ENCODE results near the gene SLAMF8. TPM values are rescaled to one million over a fixed set of nuclear protein-coding genes. Genes with fewer than 3 reads are reported as not detected.

SLAMF8 gene
- total RNA-seq, 1 experiment from 2014 or later: 0.25 TPM

DNA sequence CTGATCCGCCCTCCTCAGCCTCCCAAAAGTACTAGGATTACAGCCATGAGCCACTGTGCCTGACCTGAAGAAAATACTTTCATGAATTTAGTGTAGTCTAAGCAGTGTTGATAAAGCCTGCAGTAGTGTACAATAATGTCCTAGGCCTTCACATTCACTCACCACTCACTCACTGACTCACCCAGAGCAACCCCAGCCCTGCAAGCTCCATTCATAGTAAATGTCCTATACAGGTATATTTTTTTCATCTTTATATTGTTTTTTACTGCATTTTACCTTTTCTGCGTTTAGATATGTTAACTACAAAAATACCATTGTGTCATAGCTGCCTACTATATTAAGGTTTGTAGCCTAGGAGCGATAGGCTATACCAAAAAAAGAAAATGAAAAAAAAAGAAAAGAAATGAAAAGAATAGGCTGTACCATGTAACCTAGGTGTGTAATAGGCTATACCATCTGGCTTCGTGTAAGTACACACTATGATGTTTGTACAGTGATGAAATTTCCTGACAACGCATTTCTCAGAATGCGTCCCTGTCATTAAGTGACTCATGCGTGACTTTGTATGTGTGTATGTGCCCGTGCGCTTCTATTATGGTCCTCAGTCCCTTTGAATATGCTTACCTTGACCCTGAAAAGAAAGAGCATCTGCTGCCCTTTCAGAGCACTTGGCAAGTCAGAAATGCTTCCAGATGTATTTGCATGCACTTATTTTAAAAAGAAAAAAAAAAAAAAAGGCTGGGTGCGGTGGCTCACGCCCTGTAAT lies 9.2 kb upstream of the SLAMF8 start:
- DNase-seq (ENCODE audit: low read depth): peak; percentile 23

DNA sequence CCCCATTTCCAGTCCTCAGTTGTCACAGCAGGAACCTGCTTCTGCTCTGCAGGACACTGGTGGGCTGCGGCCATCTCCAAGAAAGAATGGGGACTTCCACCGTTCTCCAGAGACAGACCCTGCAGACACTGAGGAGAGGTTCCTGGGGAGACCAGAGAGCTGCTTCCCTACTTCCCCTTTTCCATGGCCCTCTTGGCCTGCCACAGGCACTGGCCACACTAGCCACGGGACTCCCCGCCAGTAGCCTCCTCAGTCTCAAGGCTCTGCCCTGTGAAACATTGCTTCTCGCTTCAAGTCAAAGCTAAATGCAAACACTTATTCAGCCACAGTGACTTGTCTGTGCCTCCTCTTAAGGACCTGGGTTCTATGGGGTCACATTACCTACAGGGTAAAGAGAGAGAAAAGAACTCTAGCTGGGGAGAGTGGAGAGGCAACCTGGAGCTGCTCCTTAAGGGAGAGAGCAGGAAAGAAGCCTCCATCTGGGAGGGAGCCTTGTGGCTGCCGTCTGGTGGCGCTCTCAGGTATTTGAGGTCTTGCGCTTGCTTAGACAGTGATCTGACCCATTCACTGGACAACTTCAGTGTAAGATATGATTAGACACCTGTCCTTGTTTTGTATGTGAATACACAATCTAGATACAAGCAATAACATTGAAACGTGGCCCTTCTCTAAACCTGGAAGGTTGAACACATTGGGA lies 5.4 kb upstream of the SLAMF8 start:
- peak; percentile 68 for DNase-seq (ENCODE audit: low read depth)

DNA sequence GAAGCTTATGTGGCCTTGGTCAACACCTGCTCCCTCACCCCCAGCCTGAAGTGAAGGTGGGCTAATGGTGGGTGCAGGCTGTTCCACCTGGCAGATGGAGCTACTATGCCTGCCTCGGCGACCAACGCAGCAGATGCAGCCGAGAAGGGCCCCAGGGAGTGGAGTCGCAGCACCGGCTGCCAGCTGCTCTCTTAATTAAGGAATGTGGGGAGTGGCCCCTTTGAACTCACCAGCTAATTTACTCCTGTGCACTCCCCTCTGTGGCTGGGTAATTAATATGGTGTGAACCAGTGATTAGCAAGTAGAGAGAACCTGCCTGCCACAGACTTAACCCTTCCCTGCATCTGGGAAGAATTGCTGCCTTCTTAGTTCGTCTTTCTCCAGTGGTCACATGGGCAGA lies 3.3 kb upstream of the SLAMF8 start:
- DNase-seq (ENCODE audit: low read depth): no peak

DNA sequence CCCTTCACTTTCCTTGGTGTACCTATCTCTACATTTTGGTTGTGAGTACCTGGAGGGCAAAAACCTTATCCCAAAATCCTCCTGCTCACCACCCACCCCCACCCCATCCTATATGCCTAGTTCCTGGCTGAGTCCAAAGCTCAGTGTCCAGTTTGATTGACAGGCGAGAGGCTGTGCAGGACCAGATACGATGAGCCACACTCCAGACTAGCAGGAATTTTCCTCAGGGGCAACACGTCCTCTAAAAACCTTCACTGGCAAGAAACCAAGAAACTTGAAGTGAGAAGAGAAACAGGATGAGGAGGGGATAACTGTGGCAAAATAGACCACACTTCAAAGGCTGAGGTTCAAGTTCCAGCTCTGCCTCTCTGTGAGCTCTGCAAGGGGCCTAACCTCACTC lies 1.1 kb upstream of the SLAMF8 start:
- DNase-seq (ENCODE audit: low read depth): peak; percentile 47

DNA sequence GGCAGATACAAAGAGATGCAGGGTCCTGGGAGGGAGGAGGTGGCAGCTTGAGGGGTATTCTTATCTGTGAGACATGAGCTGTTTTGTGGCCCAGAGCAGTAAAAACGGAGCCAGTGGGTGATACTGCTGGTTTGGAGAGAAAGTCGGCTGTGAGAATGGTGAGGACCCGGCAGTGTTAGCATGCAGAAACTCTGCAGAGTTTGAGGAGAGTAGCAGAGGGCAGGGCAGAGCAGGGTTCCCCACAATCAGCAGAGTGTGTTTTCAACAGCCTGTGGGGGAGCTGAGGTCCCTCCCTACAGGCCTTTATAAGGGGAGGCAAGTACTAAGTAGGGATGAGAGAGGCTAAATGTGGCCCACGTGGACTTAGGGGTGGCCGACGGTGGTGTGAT lies 423 bp downstream of the SLAMF8 start:
- no peak for DNase-seq (ENCODE audit: low read depth)

DNA sequence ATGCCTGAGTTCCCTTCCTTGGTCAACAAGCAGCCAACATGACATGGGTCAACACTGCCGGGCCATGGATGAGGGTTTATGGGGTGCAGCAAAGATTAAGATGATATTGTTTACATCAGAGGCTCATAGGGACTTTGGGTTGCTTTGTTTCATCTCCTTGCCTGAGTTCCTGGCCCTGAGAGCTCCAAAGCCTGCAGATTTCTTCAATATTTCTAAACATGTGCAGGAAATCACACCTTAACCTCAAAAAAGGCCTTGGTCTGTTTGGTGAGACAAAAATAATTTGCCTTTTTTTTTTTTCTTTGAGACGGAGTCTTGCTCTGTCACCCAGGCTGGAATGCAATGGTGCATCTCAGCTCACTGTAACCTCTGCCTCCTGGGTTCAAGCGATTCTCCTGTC lies 876 bp downstream of the SLAMF8 start:
- DNase-seq (ENCODE audit: low read depth): no peak

DNA sequence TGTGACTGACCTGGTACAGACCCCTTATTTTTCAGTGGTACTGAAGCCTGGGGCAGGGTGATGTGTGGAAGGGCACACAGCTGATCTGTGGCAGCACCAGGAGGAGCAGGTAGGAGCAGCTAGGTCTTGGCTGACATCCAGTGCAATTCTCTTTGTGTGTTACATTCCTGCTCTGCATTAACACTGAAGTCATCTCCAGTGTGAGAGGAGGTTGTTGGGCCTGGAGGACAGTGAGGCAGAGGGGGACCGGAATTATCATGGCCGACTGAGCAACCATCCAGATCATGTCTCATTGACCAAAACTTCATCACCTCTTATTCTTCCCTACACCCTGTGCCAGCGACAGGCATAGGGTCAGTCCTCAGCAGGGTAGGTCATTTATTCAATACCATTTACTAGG lies 1.5 kb downstream of the SLAMF8 start:
- DNase-seq (ENCODE audit: low read depth): no peak

DNA sequence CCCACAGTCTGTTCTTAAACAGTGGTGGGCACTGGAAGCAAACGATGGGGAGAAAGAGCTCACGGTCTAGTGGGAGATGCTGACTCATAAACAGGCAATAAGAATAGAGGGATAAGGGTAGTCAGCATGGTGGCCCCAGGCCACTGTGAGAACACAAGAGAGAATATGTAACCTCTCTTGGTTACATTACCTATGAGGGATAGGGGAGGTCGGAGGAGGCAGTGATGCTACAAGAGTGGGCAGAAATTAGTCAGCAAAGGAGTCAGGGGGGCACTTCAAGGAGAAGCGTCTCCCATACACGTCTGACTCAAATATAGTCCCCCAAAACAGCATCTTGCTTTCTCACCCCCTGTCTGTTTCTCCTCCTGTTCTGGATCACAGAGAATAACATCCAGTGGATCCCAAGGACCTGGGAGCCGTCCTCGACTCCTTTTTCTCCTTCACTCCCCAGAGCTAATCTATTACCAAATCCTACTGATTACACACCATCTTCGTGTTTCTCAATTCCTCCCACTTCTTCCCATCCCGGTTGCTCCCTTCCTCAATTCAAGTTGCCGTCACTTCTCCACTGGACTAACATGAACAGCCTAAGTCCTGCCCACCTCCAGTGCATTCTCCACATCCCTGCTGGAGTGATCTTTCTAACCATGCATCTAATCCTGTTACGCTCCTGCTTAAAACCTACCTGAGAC lies 2.1 kb downstream of the SLAMF8 start:
- DNase-seq (ENCODE audit: low read depth): no peak

DNA sequence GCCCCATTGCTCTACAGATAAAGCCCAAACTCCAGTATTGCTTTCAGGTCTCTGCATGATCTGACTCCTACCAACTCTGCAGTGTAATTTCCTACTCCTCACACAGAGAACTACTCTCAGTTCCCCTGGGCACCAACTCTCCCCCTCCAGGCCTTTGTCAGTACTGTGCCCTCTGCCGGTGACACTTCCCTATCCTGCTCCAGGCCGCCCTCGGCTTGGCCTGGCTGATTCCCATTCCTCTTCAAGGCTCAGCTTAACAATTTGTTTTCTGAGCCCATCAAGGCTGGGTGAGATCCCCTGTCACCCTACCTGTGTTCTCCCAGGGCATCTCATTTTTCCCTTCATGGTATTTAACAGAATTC lies 2.6 kb downstream of the SLAMF8 start:
- DNase-seq (ENCODE audit: low read depth): no peak

DNA sequence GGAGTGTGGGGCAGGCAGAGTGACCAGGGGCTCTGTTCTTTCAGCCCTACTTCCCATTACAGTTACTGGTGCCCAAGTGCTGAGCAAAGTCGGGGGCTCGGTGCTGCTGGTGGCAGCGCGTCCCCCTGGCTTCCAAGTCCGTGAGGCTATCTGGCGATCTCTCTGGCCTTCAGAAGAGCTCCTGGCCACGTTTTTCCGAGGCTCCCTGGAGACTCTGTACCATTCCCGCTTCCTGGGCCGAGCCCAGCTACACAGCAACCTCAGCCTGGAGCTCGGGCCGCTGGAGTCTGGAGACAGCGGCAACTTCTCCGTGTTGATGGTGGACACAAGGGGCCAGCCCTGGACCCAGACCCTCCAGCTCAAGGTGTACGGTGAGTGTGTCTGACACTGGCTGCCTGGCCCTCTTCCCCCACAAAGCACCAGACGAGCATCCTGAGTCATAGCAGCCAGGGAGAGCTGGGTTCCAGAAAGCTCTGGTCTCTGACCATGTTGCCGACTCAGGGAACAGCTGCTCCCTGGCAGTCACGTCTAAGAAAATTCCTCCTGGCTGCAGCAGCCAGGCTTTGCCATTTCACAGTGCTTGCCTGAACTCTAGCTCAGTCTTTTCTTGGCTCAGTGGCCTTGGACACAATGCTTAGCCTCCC lies 3.3 kb downstream of the SLAMF8 start:
- peak; percentile 42 for DNase-seq (ENCODE audit: low read depth)

DNA sequence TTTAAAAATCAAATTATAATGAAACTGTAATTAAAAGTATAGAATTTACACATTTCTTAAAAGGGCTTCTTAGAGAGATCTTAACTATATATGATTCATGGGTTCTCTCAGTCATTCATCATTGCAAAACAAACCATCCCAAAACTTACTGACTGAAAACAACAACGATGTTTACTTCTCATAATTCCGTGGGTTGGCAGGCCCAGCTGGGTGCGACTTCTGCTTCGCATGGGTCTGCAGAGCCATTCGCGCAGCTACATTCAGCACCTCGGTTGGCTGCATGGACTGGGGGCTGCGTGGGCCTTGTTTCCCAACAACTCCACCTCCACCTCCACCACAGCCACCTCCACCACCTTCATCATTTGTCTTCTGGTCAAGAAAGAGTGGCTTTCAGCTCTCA lies 4.0 kb downstream of the SLAMF8 start:
- no peak for DNase-seq (ENCODE audit: low read depth)

DNA sequence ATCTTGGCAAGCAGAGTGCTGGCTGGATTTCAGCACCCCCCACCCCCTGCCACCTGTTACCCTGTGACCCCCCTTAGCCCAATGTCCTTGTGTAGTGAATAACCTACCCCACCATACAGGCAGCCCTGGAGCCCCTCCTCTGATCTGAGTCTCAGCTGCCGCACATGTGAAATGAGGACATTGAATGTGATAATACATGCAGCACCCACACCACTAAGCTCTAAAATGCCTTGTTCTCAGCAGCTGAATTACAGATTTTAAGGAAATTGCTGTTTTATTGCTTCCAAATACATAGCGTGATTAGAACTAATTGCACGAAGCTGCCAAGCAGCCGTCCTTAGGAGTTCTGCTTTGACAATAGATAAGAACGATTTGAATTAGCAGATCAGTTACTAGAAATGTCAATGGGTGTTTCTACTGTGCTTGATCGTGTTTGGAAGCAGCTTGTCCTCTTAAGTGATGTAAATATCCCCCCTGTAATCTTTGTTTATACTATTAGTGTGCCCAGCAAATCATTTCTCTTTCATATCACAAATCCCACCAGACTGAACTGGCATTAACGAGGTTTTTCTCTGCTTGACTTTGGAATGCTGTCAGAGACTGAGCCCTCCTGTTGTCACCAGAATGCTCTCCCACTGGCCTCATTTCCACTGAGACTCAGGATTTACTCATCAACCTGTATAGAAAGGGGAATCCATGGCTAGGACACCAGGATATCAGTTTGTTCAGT lies 4.9 kb downstream of the SLAMF8 start:
- DNase-seq (ENCODE audit: low read depth): no peak

DNA sequence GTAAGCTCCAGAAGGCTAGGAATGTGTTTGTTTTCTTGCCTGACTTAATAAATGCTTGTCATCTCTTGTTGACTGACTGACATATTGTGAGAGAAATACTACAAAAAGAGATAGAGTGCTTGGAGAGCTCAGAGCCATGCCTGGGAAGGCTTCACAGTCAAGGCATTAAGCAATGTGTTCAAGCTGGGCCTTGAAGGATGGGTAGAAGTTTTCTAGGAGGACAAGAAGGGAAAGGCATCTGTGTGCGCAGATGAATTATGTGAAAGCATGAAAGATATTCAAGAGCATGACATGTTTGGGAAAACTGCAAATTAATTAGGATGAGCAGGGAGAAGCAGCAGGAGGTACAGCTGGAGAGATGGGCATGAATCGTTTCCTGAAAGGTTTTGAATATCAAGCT lies 5.6 kb downstream of the SLAMF8 start:
- no peak for DNase-seq (ENCODE audit: low read depth)

DNA sequence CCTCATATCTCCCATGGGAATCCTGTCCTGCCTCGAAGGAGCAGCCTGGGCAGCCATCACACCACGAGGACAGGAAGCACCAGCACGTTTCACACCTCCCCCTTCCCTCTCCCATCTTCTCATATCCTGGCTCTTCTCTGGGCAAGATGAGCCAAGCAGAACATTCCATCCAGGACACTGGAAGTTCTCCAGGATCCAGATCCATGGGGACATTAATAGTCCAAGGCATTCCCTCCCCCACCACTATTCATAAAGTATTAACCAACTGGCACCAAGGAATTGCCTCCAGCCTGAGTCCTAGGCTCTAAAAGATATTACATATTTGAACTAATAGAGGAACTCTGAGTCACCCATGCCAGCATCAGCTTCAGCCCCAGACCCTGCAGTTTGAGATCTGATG lies 8.7 kb downstream of the SLAMF8 start:
- DNase-seq (ENCODE audit: low read depth): no peak

DNA sequence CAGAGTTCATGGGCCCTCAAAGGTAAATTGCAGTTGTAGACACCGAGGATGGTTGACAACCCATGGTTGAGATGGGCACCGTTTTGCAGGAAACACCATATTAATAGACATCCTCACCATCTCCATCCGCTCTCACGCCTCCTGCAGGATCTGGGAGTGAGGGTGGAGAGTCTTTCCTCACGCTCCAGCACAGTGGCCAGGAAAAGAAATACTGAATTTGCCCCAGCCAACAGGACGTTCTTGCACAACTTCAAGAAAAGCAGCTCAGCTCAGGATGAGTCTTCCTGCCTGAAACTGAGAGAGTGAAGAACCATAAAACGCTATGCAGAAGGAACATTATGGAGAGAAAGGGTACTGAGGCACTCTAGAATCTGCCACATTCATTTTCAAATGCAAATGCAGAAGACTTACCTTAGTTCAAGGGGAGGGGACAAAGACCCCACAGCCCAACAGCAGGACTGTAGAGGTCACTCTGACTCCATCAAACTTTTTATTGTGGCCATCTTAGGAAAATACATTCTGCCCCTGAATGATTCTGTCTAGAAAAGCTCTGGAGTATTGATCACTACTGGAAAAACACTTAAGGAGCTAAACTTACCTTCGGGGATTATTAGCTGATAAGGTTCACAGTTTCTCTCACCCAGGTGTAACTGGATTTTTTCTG lies 9.3 kb downstream of the SLAMF8 start:
- no peak for DNase-seq (ENCODE audit: low read depth)

DNA sequence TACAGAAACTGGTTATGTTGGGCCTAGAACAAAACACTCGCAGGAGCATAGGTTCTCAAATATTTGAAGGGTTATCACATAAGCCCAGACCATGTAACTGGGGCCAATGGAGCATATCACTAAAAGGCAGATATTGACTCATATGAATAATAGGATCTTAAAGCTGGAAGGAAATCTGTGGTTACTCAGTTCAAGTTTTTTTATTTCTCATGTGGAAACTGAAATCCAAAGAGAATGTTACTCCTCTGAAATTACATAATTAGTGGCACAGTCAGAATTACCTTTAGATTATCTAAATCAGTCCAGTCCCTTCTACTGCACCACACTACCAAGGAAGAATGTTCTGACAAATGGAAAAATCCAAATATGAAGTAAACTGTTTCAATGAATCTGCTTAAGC lies 12.0 kb downstream of the SLAMF8 start:
- no peak for DNase-seq (ENCODE audit: low read depth)

DNA sequence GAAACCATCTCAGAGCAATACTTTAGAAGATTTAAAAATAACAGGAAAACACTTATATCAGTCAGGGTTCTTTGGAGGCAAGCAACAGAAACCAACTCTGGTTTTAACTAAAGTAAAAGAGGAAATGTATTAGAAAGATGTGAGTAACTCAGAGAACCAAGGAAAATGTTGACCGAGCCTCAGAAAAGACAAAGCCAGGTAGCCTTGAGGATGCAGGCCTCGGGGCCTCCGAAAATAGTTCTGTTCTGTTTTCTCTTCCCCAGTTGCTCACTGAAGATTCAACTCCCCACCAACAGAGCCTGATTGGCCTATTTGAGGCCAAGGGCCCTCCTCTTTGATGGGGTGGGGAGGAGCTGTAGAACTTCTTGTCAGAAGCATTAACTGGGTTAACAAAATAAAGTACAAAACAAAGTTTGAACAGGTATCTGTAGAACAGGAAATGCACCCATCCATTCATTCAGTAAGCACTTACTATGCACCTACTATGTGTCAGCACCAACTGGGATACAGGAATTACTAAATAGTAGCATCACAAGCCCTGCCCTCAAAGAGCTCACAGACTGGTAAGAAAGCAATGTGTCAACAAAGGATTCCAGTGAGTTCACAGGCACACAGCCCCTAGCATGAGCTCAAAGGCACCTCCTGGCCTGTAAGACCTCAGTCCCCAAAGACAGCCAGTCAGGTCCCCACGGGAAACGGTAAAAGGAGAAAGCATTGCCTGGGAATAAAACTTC lies 12.6 kb downstream of the SLAMF8 start:
- DNase-seq (ENCODE audit: low read depth): no peak

DNA sequence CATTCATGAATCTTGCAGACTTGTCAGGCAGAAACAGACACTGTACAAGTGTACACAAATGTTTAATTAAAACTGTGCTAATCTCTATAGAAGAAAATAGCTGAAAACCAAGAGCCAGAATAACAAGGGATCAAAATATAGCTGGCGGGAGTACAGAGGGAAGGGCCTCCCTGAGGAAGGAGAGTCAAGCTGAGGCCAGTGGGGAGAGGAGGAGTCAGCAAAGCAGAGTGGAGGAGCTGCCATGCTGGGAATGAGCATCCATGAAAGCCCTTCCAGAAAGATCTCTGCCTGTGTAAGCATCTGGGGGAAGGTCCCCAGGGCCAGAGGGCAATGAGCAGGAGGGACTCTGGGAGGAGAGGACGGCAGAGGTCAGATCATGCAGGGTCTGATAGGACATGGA lies 15.1 kb downstream of the SLAMF8 start:
- DNase-seq (ENCODE audit: low read depth): no peak

DNA sequence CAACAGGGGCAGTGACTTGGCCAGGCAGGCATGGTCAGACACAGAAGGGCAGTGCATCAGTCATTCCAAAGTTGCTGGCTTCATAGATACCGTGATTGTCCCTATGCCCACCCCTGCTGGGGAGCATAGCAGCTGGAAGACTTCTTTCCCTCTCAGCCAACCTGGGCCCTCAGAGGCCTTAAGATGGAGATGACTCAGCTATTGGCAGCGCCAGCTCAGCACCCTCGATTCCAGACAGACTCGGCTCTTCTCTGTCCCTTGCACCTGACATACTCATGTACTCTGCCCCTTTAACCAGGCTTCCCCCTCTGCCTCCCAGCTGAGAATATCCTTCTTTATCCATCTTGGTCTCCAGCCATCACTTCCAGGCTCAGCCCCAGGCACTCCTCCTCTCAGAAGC lies 16.8 kb downstream of the SLAMF8 start:
- DNase-seq (ENCODE audit: low read depth): peak; percentile 40

DNA sequence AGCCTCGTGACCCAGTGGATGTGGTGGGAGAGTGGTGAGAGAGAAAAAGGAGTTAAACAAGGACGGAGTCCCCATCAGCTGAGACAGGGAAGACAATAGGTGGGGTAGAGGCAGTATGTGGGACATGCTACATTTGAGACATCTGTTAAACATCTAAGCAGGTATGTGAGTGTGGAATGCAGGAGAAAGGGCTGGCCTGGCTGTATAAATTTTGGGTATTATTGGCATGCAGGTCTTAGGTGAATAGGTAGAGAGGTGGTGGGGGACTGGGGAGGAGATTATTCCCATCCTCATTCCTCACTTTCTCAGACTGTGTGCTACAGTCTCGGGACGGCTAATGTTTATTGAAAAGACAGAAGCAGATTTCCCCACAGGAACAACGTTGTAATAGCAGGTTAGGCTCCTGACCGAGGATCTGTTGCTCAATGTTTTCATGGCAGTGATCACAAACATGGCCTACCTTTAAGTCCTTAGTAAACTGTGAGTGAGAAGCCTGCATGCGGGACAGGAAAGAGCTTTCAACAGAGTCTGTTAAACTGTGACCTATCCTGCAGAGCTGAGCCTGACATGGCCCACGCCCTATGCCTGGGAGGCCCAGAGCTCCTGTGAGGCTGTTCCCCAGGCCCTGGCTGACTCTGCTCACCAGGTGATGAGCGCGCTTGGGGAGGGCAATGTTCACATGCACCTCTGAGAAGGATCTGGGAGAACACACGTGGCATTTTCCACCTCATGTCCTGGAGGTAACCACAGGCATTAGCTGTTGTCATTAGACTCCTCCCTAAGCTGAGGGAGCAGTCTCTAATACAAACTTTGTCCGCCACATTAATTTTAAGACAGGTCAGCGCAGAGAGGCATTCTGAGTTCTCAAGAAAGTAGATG lies 19.3 kb downstream of the SLAMF8 start:
- peak; percentile 53 for DNase-seq (ENCODE audit: low read depth)

Data from M059J (cell line).